Measurements from ENCODE around the gene VSIR. TPM values are rescaled to one million over a fixed set of nuclear protein-coding genes. Genes with fewer than 3 reads are reported as not detected.

The VSIR gene
- total and polyA plus RNA-seq, 2 donors from 2014 or later, result 32.1 to 66.6 TPM

DNA sequence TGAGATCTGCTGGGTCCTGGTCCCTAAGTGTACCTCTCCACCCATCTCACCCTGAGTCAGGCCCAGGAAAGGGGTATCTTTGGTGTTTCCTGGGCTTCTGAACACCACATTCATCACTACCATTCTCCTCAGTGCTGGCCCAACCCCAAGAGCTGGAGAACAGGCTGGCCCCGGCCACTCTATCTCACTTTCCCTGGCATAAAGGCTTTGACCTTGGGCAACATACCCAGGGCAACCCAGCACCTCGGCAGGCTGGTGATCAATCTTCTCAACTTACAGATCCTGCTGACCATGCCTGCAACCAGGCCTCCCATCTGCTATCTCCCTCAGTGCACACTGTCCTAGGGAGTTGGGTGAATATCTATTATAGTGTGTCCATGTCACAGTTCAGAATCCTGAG lies 2.1 kb downstream of the VSIR start:
- peak overlapping the region in 1 of 3 donors; percentile 81 for H3K9ac ChIP-seq (ENCODE audit: low read length in 3 of 3)
- intact Hi-C loops (cut with DNase I), result no loop called here
- no peaks in the 10 kb centered on the region for H3K36me3 ChIP-seq (ENCODE audit: control insufficient read depth in 2 of 3, insufficient read depth in 3 of 3, low read length in 3 of 3)
- TF ChIP-seq, protein P1, sequence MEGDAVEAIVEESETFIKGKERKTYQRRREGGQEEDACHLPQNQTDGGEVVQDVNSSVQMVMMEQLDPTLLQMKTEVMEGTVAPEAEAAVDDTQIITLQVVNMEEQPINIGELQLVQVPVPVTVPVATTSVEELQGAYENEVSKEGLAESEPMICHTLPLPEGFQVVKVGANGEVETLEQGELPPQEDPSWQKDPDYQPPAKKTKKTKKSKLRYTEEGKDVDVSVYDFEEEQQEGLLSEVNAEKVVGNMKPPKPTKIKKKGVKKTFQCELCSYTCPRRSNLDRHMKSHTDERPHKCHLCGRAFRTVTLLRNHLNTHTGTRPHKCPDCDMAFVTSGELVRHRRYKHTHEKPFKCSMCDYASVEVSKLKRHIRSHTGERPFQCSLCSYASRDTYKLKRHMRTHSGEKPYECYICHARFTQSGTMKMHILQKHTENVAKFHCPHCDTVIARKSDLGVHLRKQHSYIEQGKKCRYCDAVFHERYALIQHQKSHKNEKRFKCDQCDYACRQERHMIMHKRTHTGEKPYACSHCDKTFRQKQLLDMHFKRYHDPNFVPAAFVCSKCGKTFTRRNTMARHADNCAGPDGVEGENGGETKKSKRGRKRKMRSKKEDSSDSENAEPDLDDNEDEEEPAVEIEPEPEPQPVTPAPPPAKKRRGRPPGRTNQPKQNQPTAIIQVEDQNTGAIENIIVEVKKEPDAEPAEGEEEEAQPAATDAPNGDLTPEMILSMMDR (IDR thresholded peaks at IDR 0.05; ENCODE audit: borderline replicate concordance, extremely low read depth, insufficient read depth), result no peak
- DNase-seq (peak in 1 of 5 donors; percentile 48), FAIRE-seq (no peak)
- peak overlapping the region in 2 of 3 donors; percentile 3 to 66 for H3K4me3 ChIP-seq (ENCODE audit: low read length in 3 of 3)
- H3K27me3 ChIP-seq (ENCODE audit: control insufficient read depth, insufficient read depth, low read length), result no peaks in the 10 kb centered on the region
- peaks cover 0 to 65% (median 21%) of the 10 kb centered on the region in 3 donors for H3K4me1 ChIP-seq (ENCODE audit: control insufficient read depth in 2 of 3, insufficient read depth in 2 of 3, low read depth in 1 of 3, low read length in 3 of 3)
- peak overlapping the region in 1 of 2 donors; percentile 59 for H3K27ac ChIP-seq (ENCODE audit: low read depth in 2 of 2, low read length in 2 of 2)
- H3K9me3 ChIP-seq (ENCODE audit: control insufficient read depth in 2 of 3, insufficient read depth in 1 of 3, low read length in 3 of 3), result no peaks in the 10 kb centered on the region

DNA sequence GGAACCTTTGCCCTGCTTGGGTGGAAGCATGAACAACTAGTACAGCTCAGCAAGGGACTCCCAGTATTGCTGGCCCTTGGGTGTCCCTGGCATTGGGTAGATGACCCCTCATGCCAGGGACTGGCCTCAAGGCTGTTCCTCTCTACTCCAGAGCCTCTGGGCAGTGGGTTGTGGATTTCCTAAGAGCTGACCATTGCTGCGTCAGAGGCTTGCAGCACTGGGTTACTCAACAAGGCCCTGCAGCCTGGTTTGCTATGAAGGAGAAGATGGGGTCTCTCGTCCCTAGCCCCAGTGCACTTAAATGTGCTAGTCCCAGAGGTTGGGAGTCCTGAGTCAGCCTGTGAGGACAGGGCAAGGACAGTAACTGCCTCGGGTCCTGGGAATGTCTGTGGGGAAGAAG lies 2.5 kb downstream of the VSIR start:
- FAIRE-seq (no peak), DNase-seq (peak in 1 of 5 donors; percentile 62)
- intact Hi-C loops (cut with DNase I), result no loop called here
- H3K27ac ChIP-seq (ENCODE audit: low read depth in 2 of 2, low read length in 2 of 2), result peak overlapping the region in 1 of 2 donors; percentile 59
- TF ChIP-seq, protein P1 (IDR thresholded peaks at IDR 0.05; ENCODE audit: borderline replicate concordance, extremely low read depth, insufficient read depth), result no peak
- peaks cover 0 to 67% (median 21%) of the 10 kb centered on the region in 3 donors for H3K4me1 ChIP-seq (ENCODE audit: control insufficient read depth in 2 of 3, insufficient read depth in 2 of 3, low read depth in 1 of 3, low read length in 3 of 3)
- peak overlapping the region in 1 of 3 donors; percentile 81 for H3K9ac ChIP-seq (ENCODE audit: low read length in 3 of 3)
- peak overlapping the region in 1 of 3 donors; percentile 13 for H3K4me3 ChIP-seq (ENCODE audit: low read length in 3 of 3)
- no peaks in the 10 kb centered on the region for H3K36me3 ChIP-seq (ENCODE audit: control insufficient read depth in 2 of 3, insufficient read depth in 3 of 3, low read length in 3 of 3)
- no peaks in the 10 kb centered on the region for H3K9me3 ChIP-seq (ENCODE audit: control insufficient read depth in 2 of 3, insufficient read depth in 1 of 3, low read length in 3 of 3)
- H3K27me3 ChIP-seq (ENCODE audit: control insufficient read depth, insufficient read depth, low read length), result no peaks in the 10 kb centered on the region

DNA sequence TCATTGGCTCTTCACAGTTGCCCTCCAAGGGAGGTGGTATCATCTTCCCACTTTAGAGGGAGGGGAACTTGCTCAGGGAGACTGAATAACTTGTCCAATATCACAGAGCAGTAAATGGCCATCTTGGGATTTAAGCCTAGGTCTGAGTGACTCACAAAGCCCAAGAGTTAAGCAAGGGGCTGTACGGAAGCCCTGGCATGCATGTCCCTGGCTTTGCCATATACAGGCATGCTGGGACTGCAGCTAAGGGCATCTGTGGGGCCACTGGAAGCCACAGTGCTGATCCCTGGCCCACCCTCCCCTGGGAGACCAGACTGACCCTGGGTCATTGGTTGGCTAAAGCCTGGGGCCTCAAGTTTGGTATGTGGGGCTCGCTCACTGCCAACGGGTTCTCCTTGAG lies 3.1 kb downstream of the VSIR start:
- peak in 1 of 5 donors; percentile 71 for DNase-seq
- no peaks in the 10 kb centered on the region for H3K36me3 ChIP-seq (ENCODE audit: control insufficient read depth in 2 of 3, insufficient read depth in 3 of 3, low read length in 3 of 3)
- H3K9me3 ChIP-seq (ENCODE audit: control insufficient read depth in 2 of 3, insufficient read depth in 1 of 3, low read length in 3 of 3), result no peaks in the 10 kb centered on the region
- peak overlapping the region; percentile 54 to 83 for H3K27ac ChIP-seq (ENCODE audit: low read depth in 2 of 2, low read length in 2 of 2)
- intact Hi-C loops (cut with DNase I), result no loop called here
- no peak overlapping the region for H3K4me3 ChIP-seq (ENCODE audit: low read length in 3 of 3)
- no peak overlapping the region for H3K9ac ChIP-seq (ENCODE audit: low read length in 3 of 3)
- no peaks in the 10 kb centered on the region for H3K27me3 ChIP-seq (ENCODE audit: control insufficient read depth, insufficient read depth, low read length)
- H3K4me1 ChIP-seq (ENCODE audit: control insufficient read depth in 2 of 3, insufficient read depth in 2 of 3, low read depth in 1 of 3, low read length in 3 of 3), result peaks cover 0 to 69% (median 21%) of the 10 kb centered on the region in 3 donors
- FAIRE-seq, result no peak
- TF ChIP-seq, protein P1 (IDR thresholded peaks at IDR 0.05; ENCODE audit: borderline replicate concordance, extremely low read depth, insufficient read depth), result no peak

Measured in kidney (tissue), 14 donors.